Common myeloid progenitor, CD34-positive (primary cell): Measurements from ENCODE around the gene SERPINH1.
A peak's percentile ranks its signal among the peaks of the same experiment; 100 is the strongest.

Source experiments
- CTCF ChIA-PET: fragments of 350-600 bp; sonication (Branson Sonifier 250); formaldehyde crosslinking; loops from one replicate; lab custom pipeline; 2021; ENCODE audit warnings: antibody characterized with exemption; lab: Charles Lee
- POLR2A ChIA-PET: fragments of 350-600 bp; sonication (Branson Sonifier 250); formaldehyde crosslinking; loops from one replicate; lab custom pipeline; 2021; ENCODE audit warnings: antibody characterized with exemption; lab: Charles Lee
- DNase-seq, 3 donors: peaks; one replicate each; pipeline versions ENCODE4 v3.0.0 to v3.0.0-alpha.2; 2013
- H3K27ac ChIP-seq, 2 experiments: 1 replicate in 1 of 2; 2 replicates in 1 of 2; pipeline ENCODE4 v1.7.0; 2013; ENCODE audit warnings: inconsistent platforms in 2 of 2, low read length in 2 of 2, mild to moderate bottlenecking in 2 of 2, low read depth in 1 of 2, moderate library complexity in 1 of 2; ENCODE audit not compliant: severe bottlenecking in 2 of 2, insufficient read depth in 1 of 2, poor library complexity in 1 of 2
- H3K27me3 ChIP-seq, 5 experiments: replicated peaks in 2 of 5; 1 replicate in 3 of 5; 2 replicates in 2 of 5; pipeline versions ENCODE4 v1.6.1 to v1.7.0; 2013; ENCODE audit warnings: low read length in 4 of 5, mild to moderate bottlenecking in 2 of 5, moderate library complexity in 2 of 5, inconsistent platforms in 1 of 5; ENCODE audit not compliant: insufficient read depth in 5 of 5, control insufficient read depth in 4 of 5
- H3K36me3 ChIP-seq, 4 experiments: 1 replicate in 2 of 4; 2 replicates in 2 of 4; pipeline versions ENCODE4 v1.6.1 to v1.7.0; 2013; ENCODE audit warnings: low read length in 3 of 4, control low read depth in 1 of 4, mild to moderate bottlenecking in 1 of 4; ENCODE audit not compliant: control insufficient read depth in 4 of 4, insufficient read depth in 4 of 4
- H3K4me1 ChIP-seq, 4 experiments: 1 replicate in 3 of 4; 2 replicates in 1 of 4; pipeline versions ENCODE4 v1.6.1 to v1.7.1; 2013; ENCODE audit warnings: low read length in 3 of 4, mild to moderate bottlenecking in 3 of 4, control low read depth in 1 of 4, inconsistent platforms in 1 of 4, moderate library complexity in 1 of 4; ENCODE audit not compliant: control insufficient read depth in 4 of 4, insufficient read depth in 4 of 4; ENCODE audit errors: control extremely low read depth in 1 of 4
- H3K4me3 ChIP-seq, 7 experiments: 1 replicate in 4 of 7; 2 replicates in 3 of 7; pipeline versions ENCODE4 v1.5.1 to v1.7.0; 2013; ENCODE audit warnings: mild to moderate bottlenecking in 7 of 7, low read length in 6 of 7, moderate library complexity in 6 of 7, inconsistent platforms in 2 of 7, low read depth in 2 of 7, control low read depth in 1 of 7; ENCODE audit not compliant: insufficient read depth in 4 of 7, control insufficient read depth in 1 of 7; ENCODE audit errors: extremely low read depth in 1 of 7
- H3K9me3 ChIP-seq, 5 experiments: 1 replicate in 4 of 5; 2 replicates in 1 of 5; pipeline versions ENCODE4 v1.6.1 to v1.7.1; 2013; ENCODE audit warnings: low read length in 4 of 5, mild to moderate bottlenecking in 2 of 5, inconsistent platforms in 1 of 5, low read depth in 1 of 5, moderate library complexity in 1 of 5; ENCODE audit not compliant: control insufficient read depth in 4 of 5, insufficient read depth in 2 of 5; ENCODE audit errors: control extremely low read depth in 1 of 5
- WGBS: methylation state at CpG from one replicate; pipeline ENCODE4 v1.1.5; 2013; ENCODE audit not compliant: insufficient coverage; 5-methylcytosine and 5-hydroxymethylcytosine counted together

Gene SERPINH1

DNA sequence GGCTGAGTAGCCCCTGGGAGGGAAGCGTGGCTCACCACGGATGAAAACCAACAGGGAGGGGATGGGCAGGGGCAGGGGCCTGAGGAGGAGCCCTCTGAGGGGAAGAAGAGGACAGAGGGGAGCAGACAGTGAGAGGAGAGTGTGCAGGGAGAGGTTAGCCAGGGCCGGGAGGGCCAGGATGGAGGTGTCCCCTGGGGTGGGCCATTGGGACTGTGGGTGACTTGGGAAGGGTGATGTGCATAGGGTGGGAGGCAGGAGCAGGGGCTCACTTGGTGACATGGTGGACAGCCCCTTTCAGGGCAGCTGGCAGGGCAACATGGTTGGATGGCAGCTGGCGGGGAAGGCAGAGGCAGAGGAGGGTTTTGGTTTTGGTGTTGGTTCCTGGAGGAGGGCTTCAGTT lies 30.7 kb upstream of the SERPINH1 start:
- Histone ChIP-seq H3K4me1 (peaks cover 3 to 26% (median 24%) of the 10 kb centered on the region in 4 experiments), H3K27ac (no peak overlapping the region), H3K9me3 (no peaks in the 10 kb centered on the region), H3K36me3 (no peaks in the 10 kb centered on the region), H3K4me3 (no peak overlapping the region), H3K27me3 (no peaks in the 10 kb centered on the region)
- DNase-seq, result no peak
- CTCF ChIA-PET, result interaction anchor here (0.8 to 13.0 kb wide), 23 partner anchors 10 to 251 kb away, joined by 3 to 229 read pairs (median 4); no protein-coding TSS in a partner anchor
- WGBS, result 94% methylated on average over 4 of the region's 4 CpGs
- POLR2A ChIA-PET, result no interaction called here

DNA sequence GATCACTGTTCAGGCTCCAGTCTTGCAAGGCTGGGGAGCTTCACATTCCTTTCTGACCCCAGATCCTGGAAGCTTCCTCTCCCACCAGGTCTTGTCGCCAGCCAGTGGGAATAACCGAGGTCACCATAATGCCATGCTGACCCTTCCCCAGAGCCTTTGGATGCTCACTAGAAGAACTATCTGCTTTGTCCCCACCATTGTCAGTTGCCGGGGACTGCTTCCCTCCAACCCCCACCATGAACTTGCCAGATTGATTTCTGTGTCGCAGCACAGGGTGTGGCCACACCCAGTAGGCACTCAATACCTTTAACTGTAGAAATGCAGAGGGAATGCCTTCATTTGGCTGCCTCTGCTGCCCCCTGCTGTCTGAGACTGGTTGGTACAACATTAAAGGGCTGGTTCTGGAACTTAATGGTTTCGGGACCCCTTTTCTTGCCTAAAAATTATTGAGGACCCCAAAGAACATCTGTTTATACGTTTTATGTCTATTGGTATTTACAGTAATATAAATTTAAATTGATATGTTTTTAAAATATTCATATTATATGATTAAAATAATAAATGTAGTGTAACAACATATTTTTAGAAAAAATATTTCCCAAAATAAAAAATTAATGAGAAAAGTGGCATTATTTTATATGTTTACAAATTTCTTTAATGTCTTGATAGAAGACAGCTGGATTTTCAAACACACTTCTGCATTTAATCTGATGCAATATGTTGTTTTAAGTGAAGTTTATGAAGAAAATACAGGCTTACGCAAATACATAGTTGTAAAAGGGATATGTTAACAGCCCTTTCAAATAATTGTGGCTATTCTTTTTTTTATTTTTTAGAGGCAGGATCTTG lies 29.6 kb upstream of the SERPINH1 start:
- Histone ChIP-seq H3K27me3 (no peaks in the 10 kb centered on the region), H3K36me3 (no peaks in the 10 kb centered on the region), H3K4me3 (no peak overlapping the region), H3K4me1 (peaks cover 3 to 25% (median 22%) of the 10 kb centered on the region in 4 experiments), H3K9me3 (no peaks in the 10 kb centered on the region), H3K27ac (no peak overlapping the region)
- 55% methylated on average over 5 of the region's 7 CpGs for WGBS
- DNase-seq, result peak; percentile 65 to 86 (median 81)
- POLR2A ChIA-PET, result no interaction called here
- CTCF ChIA-PET, result interaction anchor here (0.6 to 13.0 kb wide), 33 partner anchors 12 to 1671 kb away, joined by 3 to 229 read pairs (median 4); no protein-coding TSS in a partner anchor

DNA sequence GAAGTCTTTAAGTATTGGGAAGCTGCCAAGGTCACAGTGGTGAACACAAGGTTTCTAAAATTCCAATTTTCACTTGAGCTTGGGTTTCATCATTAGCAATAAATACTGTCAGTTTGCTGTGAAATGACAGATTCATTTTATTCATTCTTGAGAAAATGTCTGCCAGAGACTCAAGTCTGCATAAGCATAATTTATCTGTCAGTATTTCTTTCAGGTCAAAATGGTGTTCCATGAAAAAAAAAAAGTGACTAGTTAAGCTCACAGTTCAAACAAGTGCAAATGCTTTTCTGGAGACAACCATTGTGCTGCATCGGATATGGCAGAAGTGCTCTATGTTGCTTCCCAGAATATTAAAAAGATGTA lies 28.2 kb upstream of the SERPINH1 start:
- H3K9me3 ChIP-seq, result no peaks in the 10 kb centered on the region
- 100% methylated on average over 1 of the region's 1 CpG for WGBS
- no peak for DNase-seq
- H3K27ac ChIP-seq, result peak overlapping the region in 1 of 2 experiments; percentile 77
- H3K4me1 ChIP-seq, result peaks cover 7 to 29% (median 24%) of the 10 kb centered on the region in 4 experiments
- ChIA-PET CTCF (interaction anchor here (1.1 to 13.0 kb wide), 14 partner anchors 10 to 146 kb away, joined by 3 to 229 read pairs (median 5); no protein-coding TSS in a partner anchor), POLR2A (no interaction called here)
- H3K36me3 ChIP-seq, result no peaks in the 10 kb centered on the region
- no peaks in the 10 kb centered on the region for H3K27me3 ChIP-seq
- no peak overlapping the region for H3K4me3 ChIP-seq

DNA sequence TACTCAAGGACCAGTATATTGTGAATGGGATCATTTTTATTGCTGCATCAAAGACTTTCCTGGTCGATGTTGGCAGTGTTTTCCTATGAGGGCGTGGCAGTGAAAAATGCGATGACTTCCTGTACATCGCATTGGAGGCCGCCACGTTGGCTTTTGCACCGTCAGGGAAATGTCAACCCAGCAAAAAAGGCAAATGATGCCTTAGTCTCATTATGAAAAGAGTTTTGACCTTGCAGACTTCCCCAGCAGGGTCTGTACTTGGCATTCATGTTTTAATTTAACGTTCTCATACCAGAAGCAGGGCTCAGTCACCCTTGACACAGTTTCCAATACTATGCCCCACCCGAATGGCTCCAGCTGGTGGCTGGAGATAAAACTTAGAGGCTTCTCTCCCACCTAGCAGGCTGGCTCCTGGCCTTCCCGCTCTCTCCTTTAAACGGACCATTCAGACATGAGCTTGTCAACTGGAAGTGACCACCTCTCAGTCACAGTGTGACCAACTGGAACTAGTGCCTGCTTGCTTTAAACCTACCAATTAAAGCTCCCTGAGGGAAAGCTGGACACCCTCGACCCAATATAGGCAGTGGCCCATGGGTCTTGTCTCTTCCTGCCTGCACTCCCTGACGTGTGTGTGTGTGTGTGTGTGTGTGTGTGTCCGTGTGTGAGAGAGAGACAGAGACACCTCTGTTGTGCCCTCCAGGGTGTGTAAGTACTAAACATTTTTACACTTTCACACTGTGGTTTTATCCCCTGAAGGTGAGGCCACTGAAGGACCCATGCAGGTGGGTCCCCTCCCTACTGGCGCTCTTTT lies 27.6 kb upstream of the SERPINH1 start:
- H3K27ac ChIP-seq, result peak overlapping the region in 1 of 2 experiments; percentile 77
- no peak overlapping the region for H3K4me3 ChIP-seq
- CTCF ChIA-PET, result interaction anchor here (0.6 to 13.0 kb wide), 13 partner anchors 9 to 146 kb away, joined by 3 to 229 read pairs (median 5); partner anchors contain the start of gene GDPD5
- 32% methylated on average over 12 of the region's 15 CpGs for WGBS
- peaks cover 7 to 29% (median 24%) of the 10 kb centered on the region in 4 experiments for H3K4me1 ChIP-seq
- POLR2A ChIA-PET, result interaction anchor here (0.7 kb wide), 1 partner anchor 466 kb away, joined by 4 read pairs; no protein-coding TSS in a partner anchor
- DNase-seq, result peak in 2 of 3 donors; percentile 49 to 63
- no peaks in the 10 kb centered on the region for H3K9me3 ChIP-seq
- H3K36me3 ChIP-seq, result no peaks in the 10 kb centered on the region
- no peaks in the 10 kb centered on the region for H3K27me3 ChIP-seq

DNA sequence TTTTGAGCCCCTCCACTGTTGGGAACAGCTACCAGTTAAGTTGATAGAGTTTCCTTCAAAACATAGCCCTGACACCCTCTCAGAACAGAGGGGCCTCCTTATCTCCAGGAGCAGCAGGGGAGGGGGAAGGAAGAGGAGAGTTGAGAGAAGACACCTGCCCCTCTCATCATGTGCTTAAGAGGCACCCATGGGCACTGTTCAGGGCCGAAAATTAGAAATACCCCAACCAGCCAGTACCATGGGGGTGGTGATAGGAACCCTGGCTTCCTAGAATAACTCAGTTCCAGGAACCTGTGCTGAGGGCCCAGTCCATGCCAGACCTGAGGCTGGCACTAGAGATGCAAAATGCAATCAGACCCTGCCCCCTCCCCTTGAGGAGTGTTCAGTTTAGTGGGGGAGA lies 27.0 kb upstream of the SERPINH1 start:
- CTCF ChIA-PET, result interaction anchor here (1.3 to 13.0 kb wide), 7 partner anchors 14 to 147 kb away, joined by 5 to 229 read pairs (median 12); no protein-coding TSS in a partner anchor
- Histone ChIP-seq H3K4me1 (peaks cover 7 to 29% (median 24%) of the 10 kb centered on the region in 4 experiments), H3K36me3 (no peaks in the 10 kb centered on the region), H3K27me3 (no peaks in the 10 kb centered on the region), H3K27ac (peak overlapping the region in 1 of 2 experiments; percentile 77), H3K4me3 (no peak overlapping the region), H3K9me3 (no peaks in the 10 kb centered on the region)
- POLR2A ChIA-PET, result no interaction called here
- DNase-seq, result peak; percentile 25 to 80 (median 63)
- no CpG with 5 or more reads among the region's 1 CpG for WGBS

DNA sequence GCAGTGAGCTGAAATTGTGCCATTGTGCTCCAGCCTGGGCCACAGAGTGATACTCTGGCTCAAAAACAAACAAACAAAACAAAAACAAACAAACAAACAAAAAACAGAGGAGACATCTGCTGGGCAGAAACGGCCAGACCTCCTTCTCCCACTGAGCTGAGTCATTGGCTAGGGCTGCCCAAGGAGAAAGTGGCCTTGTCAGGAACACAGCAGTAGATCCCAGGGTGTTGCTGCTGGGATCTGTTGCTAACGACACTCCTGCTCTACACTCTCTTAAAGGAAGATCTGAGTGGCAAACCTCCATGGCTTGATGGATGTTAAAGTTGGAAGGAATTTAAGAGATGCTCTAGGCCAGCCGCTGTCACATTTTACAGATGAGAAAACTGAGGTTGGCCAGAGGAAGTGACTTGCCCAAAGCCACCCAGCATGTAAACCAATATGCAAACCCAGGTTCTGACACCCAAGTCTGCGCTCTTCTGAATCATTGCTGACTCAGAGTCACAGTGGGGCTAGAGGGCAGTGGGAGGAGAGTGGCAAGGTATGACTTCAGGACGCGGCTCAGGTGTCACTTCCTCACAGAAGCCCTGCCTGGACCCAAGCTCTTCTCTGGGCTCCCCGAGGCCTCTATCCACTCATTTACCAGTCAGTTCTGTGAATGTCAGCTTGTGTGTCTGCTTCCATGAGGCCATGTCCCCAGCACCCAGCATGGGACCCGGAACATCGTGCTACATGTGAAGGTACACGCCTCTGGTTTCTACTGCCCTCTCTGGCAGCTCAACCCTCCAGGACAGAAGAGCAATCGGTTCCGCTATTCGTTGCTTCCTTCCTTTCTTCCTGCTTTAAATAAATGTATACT lies 25.0 kb upstream of the SERPINH1 start:
- no peak overlapping the region for H3K4me3 ChIP-seq
- 54% methylated on average over 10 of the region's 13 CpGs for whole genome bisulfite sequencing
- H3K36me3 ChIP-seq, result no peaks in the 10 kb centered on the region
- POLR2A ChIA-PET, result no interaction called here
- CTCF ChIA-PET, result interaction anchor here (1.1 to 13.0 kb wide), 2 partner anchors 94 to 102 kb away, joined by 3 to 229 read pairs; no protein-coding TSS in a partner anchor
- DNase-seq, result peak in 2 of 3 donors; percentile 63 to 71
- H3K27ac ChIP-seq, result no peak overlapping the region
- no peaks in the 10 kb centered on the region for H3K9me3 ChIP-seq
- no peaks in the 10 kb centered on the region for H3K27me3 ChIP-seq
- peaks cover 7 to 29% (median 24%) of the 10 kb centered on the region in 4 experiments for H3K4me1 ChIP-seq
